Activated naive CD4-positive, alpha-beta T cell treated with anti-CD3 and anti-CD28 coated beads for 36 hours (primary cell): ENCODE measurements around the gene AS3MT. TPM values are rescaled to one million over a fixed set of nuclear protein-coding genes. Genes with fewer than 3 reads are reported as not detected.

ENCODE experiments used
- CTCF ChIA-PET: fragments of 350-600 bp; sonication (Branson Sonifier 250); formaldehyde crosslinking; loops from one replicate; lab custom pipeline; 2021; ENCODE audit warnings: antibody characterized with exemption; lab: Charles Lee
- DNase-seq: peaks from one replicate; pipeline ENCODE4 v3.0.0-alpha.2; 2020
- H3K27ac Mint-ChIP-seq: one replicate; pipeline ENCODE4 v1.8.0; 2021; ENCODE audit warnings: mild to moderate bottlenecking, mixed read lengths
- H3K27me3 Mint-ChIP-seq: one replicate; pipeline ENCODE4 v1.8.0; 2021; ENCODE audit warnings: low read depth, mixed read lengths
- H3K36me3 Mint-ChIP-seq: one replicate; pipeline ENCODE4 v1.8.0; 2021; ENCODE audit warnings: low read depth, mixed read lengths
- H3K4me1 Mint-ChIP-seq: one replicate; pipeline ENCODE4 v1.8.0; 2021; ENCODE audit warnings: low read depth, mixed read lengths
- H3K4me3 Mint-ChIP-seq: one replicate; pipeline ENCODE4 v1.8.0; 2021; ENCODE audit warnings: mild to moderate bottlenecking, moderate library complexity, mixed read lengths
- H3K9me3 Mint-ChIP-seq: one replicate; pipeline ENCODE4 v1.8.0; 2021; ENCODE audit warnings: mixed read lengths
- intact Hi-C: fragments of 100-400 bp; cut with micrococcal nuclease; formaldehyde crosslinking; loops from one replicate; pipeline ENCODE4 v1.15.1; 2023
- total RNA-seq, 2 experiments: library from RNA; stranded (reverse); gene quantifications; one replicate each; pipeline ENCODE4 v1.2.3, GENCODE V29; 2021

AS3MT gene
- total RNA-seq, 2 experiments from 2014 or later = 1.0 to 1.2 TPM

- intact Hi-C loops = no loop called here
- Mint-ChIP-seq H3K4me1 (no peaks in the 10 kb centered on the region), H3K27me3 (no peaks in the 10 kb centered on the region), H3K36me3 (peaks cover 1% of the 10 kb centered on the region), H3K27ac (no peak overlapping the region), H3K4me3 (no peak overlapping the region), H3K9me3 (no peaks in the 10 kb centered on the region)
- CTCF ChIA-PET = interaction anchor here (0.6 kb wide), 1 partner anchor 80 kb away, joined by 4 read pairs; no protein-coding TSS in a partner anchor
- DNase-seq = no peak
Observed at GRCh38 chr10:102906507-102906906, 37.2 kb downstream of the AS3MT start.

GRCh38 chr10:102914781-102915180, 45.5 kb downstream of the AS3MT start:
- DNase-seq = no peak
- intact Hi-C loops = loop anchor here (5.0 kb wide), 1 partner anchor 187 kb away; no protein-coding TSS in a partner anchor
- H3K27me3 Mint-ChIP-seq = peaks cover 5% of the 10 kb centered on the region
- no peak overlapping the region for H3K27ac Mint-ChIP-seq
- no peak overlapping the region for H3K4me3 Mint-ChIP-seq
- no peaks in the 10 kb centered on the region for H3K9me3 Mint-ChIP-seq
- CTCF ChIA-PET = interaction anchor here (0.9 to 4.7 kb wide), 2 partner anchors 78 to 155 kb away, joined by 3 to 98 read pairs; no protein-coding TSS in a partner anchor
- H3K36me3 Mint-ChIP-seq = peaks cover 1% of the 10 kb centered on the region
- H3K4me1 Mint-ChIP-seq = peaks cover 19% of the 10 kb centered on the region

- Mint-ChIP-seq H3K4me1 (peaks cover 31% of the 10 kb centered on the region), H3K27ac (no peak overlapping the region), H3K27me3 (peaks cover 5% of the 10 kb centered on the region), H3K4me3 (peak overlapping the region; percentile 92), H3K36me3 (peaks cover 1% of the 10 kb centered on the region), H3K9me3 (no peaks in the 10 kb centered on the region)
- intact Hi-C loops = loop anchor here (2.0 to 5.0 kb wide), 2 partner anchors 189 to 569 kb away; no protein-coding TSS in a partner anchor
- CTCF ChIA-PET = interaction anchor here (0.5 to 4.7 kb wide), 8 partner anchors 9 to 328 kb away, joined by 3 to 98 read pairs (median 5); no protein-coding TSS in a partner anchor
- no peak for DNase-seq
Observed at GRCh38 chr10:102916173-102916572, 46.9 kb downstream of the AS3MT start.

GRCh38 chr10:102917314-102917961, 48.2 kb downstream of the AS3MT start:
- CTCF ChIA-PET = interaction anchor here (0.6 to 4.7 kb wide), 34 partner anchors 8 to 480 kb away, joined by 3 to 98 read pairs (median 4); partner anchors contain the start of genes CYP17A1 and NT5C2
- intact Hi-C loops = loop anchor here (1.0 to 5.0 kb wide), 5 partner anchors 82 to 567 kb away; no protein-coding TSS in a partner anchor
- Mint-ChIP-seq H3K4me1 (peaks cover 44% of the 10 kb centered on the region), H3K27me3 (peaks cover 5% of the 10 kb centered on the region), H3K9me3 (no peaks in the 10 kb centered on the region), H3K36me3 (peaks cover 1% of the 10 kb centered on the region), H3K4me3 (peak overlapping the region; percentile 92), H3K27ac (peak overlapping the region; percentile 88)
- DNase-seq = peak; percentile 87

GRCh38 chr10:102917962-102918816, 48.9 kb downstream of the AS3MT start, which contains the start of gene CNNM2:
CNNM2 (plus strand) TSS chr10:102918294; CDS start chr10:102918481, 187 bp downstream.
- H3K4me3 Mint-ChIP-seq = peak within 1 kb of the TSS; percentile 92
- no peaks in the 10 kb centered on the region for H3K9me3 Mint-ChIP-seq
- intact Hi-C loops = loop anchor here (1.0 to 5.0 kb wide), 17 partner anchors 64 to 567 kb away; partner anchors contain the start of genes ACTR1A, ARL3, ATP5MK and BORCS7
- peak within 1 kb of the TSS; percentile 88 for H3K27ac Mint-ChIP-seq
- H3K4me1 Mint-ChIP-seq = peaks cover 49% of the 10 kb centered on the region
- CTCF ChIA-PET = interaction anchor here (0.6 to 4.7 kb wide), 23 partner anchors 10 to 692 kb away, joined by 3 to 98 read pairs (median 4); partner anchors contain the start of genes ELOVL3 and NT5C2
- peaks cover 1% of the 10 kb centered on the region for H3K36me3 Mint-ChIP-seq
- H3K27me3 Mint-ChIP-seq = peaks cover 5% of the 10 kb centered on the region
- peak; percentile 100 for DNase-seq

- H3K27me3 Mint-ChIP-seq = peaks cover 5% of the 10 kb centered on the region
- peaks cover 1% of the 10 kb centered on the region for H3K36me3 Mint-ChIP-seq
- CTCF ChIA-PET = interaction anchor here (0.9 to 4.7 kb wide), 12 partner anchors 9 to 693 kb away, joined by 3 to 98 read pairs (median 6); partner anchors contain the start of genes ELOVL3 and NT5C2
- no peaks in the 10 kb centered on the region for H3K9me3 Mint-ChIP-seq
- intact Hi-C loops = loop anchor here (1.0 to 5.0 kb wide), 13 partner anchors 65 to 477 kb away; partner anchors contain the start of genes ACTR1A, ARL3, ATP5MK and BORCS7
- DNase-seq = peak; percentile 32
- H3K4me3 Mint-ChIP-seq = peak overlapping the region; percentile 92
- H3K4me1 Mint-ChIP-seq = peaks cover 55% of the 10 kb centered on the region
- peak overlapping the region; percentile 47 for H3K27ac Mint-ChIP-seq
Observed at GRCh38 chr10:102918817-102919245, 49.6 kb downstream of the AS3MT start.

- Mint-ChIP-seq H3K4me3 (peak overlapping the region; percentile 92), H3K36me3 (peaks cover 1% of the 10 kb centered on the region), H3K4me1 (peaks cover 56% of the 10 kb centered on the region), H3K9me3 (no peaks in the 10 kb centered on the region), H3K27ac (no peak overlapping the region), H3K27me3 (peaks cover 5% of the 10 kb centered on the region)
- intact Hi-C loops = loop anchor here (5.0 kb wide), 1 partner anchor 192 kb away; no protein-coding TSS in a partner anchor
- DNase-seq = peak; percentile 22
- CTCF ChIA-PET = interaction anchor here (3.1 kb wide), 1 partner anchor 135 kb away, joined by 23 read pairs; no protein-coding TSS in a partner anchor
Observed at GRCh38 chr10:102919246-102919959, 50.1 kb downstream of the AS3MT start.

- peaks cover 4% of the 10 kb centered on the region for H3K27me3 Mint-ChIP-seq
- no peaks in the 10 kb centered on the region for H3K9me3 Mint-ChIP-seq
- H3K4me1 Mint-ChIP-seq = peaks cover 56% of the 10 kb centered on the region
- CTCF ChIA-PET = interaction anchor here (1.2 kb wide), 2 partner anchors 149 to 230 kb away, joined by 3 to 6 read pairs; no protein-coding TSS in a partner anchor
- intact Hi-C loops = loop anchor here (5.0 kb wide), 1 partner anchor 193 kb away; no protein-coding TSS in a partner anchor
- DNase-seq = no peak
- no peak overlapping the region for H3K27ac Mint-ChIP-seq
- H3K36me3 Mint-ChIP-seq = peaks cover 1% of the 10 kb centered on the region
- H3K4me3 Mint-ChIP-seq = peak overlapping the region; percentile 92
Observed at GRCh38 chr10:102919992-102920739, 50.9 kb downstream of the AS3MT start.

GRCh38 chr10:102923601-102924000, 54.3 kb downstream of the AS3MT start:
- no peak overlapping the region for H3K27ac Mint-ChIP-seq
- CTCF ChIA-PET = no interaction called here
- intact Hi-C loops = no loop called here
- H3K4me3 Mint-ChIP-seq = no peak overlapping the region
- no peak for DNase-seq
- peaks cover 1% of the 10 kb centered on the region for H3K36me3 Mint-ChIP-seq
- H3K4me1 Mint-ChIP-seq = peaks cover 55% of the 10 kb centered on the region
- H3K9me3 Mint-ChIP-seq = no peaks in the 10 kb centered on the region
- H3K27me3 Mint-ChIP-seq = no peaks in the 10 kb centered on the region

- intact Hi-C loops = no loop called here
- Mint-ChIP-seq H3K9me3 (no peaks in the 10 kb centered on the region), H3K27me3 (no peaks in the 10 kb centered on the region), H3K4me1 (peaks cover 28% of the 10 kb centered on the region), H3K4me3 (no peak overlapping the region), H3K27ac (no peak overlapping the region), H3K36me3 (peaks cover under 1% of the 10 kb centered on the region)
- DNase-seq = no peak
- CTCF ChIA-PET = interaction anchor here (1.7 kb wide), 1 partner anchor 9 kb away, joined by 7 read pairs; the partner anchor contains the start of gene CNNM2
Observed at GRCh38 chr10:102926842-102927241, 57.6 kb downstream of the AS3MT start.
